ENCODE measurements around the gene GPR157. TPM values are rescaled to one million over a fixed set of nuclear protein-coding genes. Genes with fewer than 3 reads are reported as not detected.

The GPR157 gene
- total RNA-seq, 4 donors from 2014 or later = 3.3 to 208 (median 10.4) TPM

GRCh38 chr1:9118186-9118585 lies 10.7 kb downstream of the GPR157 start:
- DNase-seq = no peak
- H3K36me3 ChIP-seq = no peaks in the 10 kb centered on the region

GRCh38 chr1:9115351-9116205 lies 13.3 kb downstream of the GPR157 start:
- no peak for TF ChIP-seq CTCF (IDR thresholded peaks at IDR 0.05)
- TF ChIP-seq POLR2A (IDR thresholded peaks at IDR 0.05) = no peak
- no peaks in the 10 kb centered on the region for H3K27me3 ChIP-seq
- H3K27ac ChIP-seq = no peak overlapping the region
- no peaks in the 10 kb centered on the region for H3K9me3 ChIP-seq
- no peak overlapping the region for H3K4me3 ChIP-seq
- peaks cover 0 to 3% (median 0%) of the 10 kb centered on the region in 3 donors for H3K36me3 ChIP-seq
- peaks cover 0 to 17% (median 0%) of the 10 kb centered on the region in 4 donors for H3K4me1 ChIP-seq
- no peak for DNase-seq

More at GRCh38 chr1:9118186-9118585, 10.7 kb downstream of the GPR157 start:
- Histone ChIP-seq H3K27me3 (no peaks in the 10 kb centered on the region), H3K4me3 (no peak overlapping the region), H3K27ac (no peak overlapping the region), H3K9me3 (no peaks in the 10 kb centered on the region), H3K4me1 (peaks cover 0 to 6% (median 2%) of the 10 kb centered on the region in 4 donors)
- TF ChIP-seq POLR2A (IDR thresholded peaks at IDR 0.05) = no peak
- TF ChIP-seq CTCF (IDR thresholded peaks at IDR 0.05) = no peak

- DNase-seq = peak in 1 of 3 donors; percentile 49
- no peaks in the 10 kb centered on the region for H3K9me3 ChIP-seq
- TF ChIP-seq CTCF (IDR thresholded peaks at IDR 0.05) = no peak
- no peak for TF ChIP-seq POLR2A (IDR thresholded peaks at IDR 0.05)
- peaks cover 0 to 18% (median 0%) of the 10 kb centered on the region in 4 donors for H3K4me1 ChIP-seq
- H3K27me3 ChIP-seq = no peaks in the 10 kb centered on the region
- peak overlapping the region in 2 of 4 donors; percentile 38 to 45 for H3K27ac ChIP-seq
- H3K4me3 ChIP-seq = no peak overlapping the region
- peaks cover 0 to 5% (median 0%) of the 10 kb centered on the region in 3 donors for H3K36me3 ChIP-seq
These were observed 15.7 kb downstream of the GPR157 start for GRCh38 chr1:9112961-9113880.

GRCh38 chr1:9111957-9112356 lies 16.9 kb downstream of the GPR157 start:
- peak in 1 of 3 donors; percentile 45 for DNase-seq
- no peaks in the 10 kb centered on the region for H3K27me3 ChIP-seq

More at GRCh38 chr1:9111957-9112356, 16.9 kb downstream of the GPR157 start:
- Histone ChIP-seq H3K4me1 (peaks cover 0 to 18% (median 0%) of the 10 kb centered on the region in 4 donors), H3K36me3 (peaks cover 0 to 9% (median 0%) of the 10 kb centered on the region in 3 donors), H3K27ac (no peak overlapping the region), H3K4me3 (no peak overlapping the region), H3K9me3 (no peaks in the 10 kb centered on the region)
- TF ChIP-seq CTCF (IDR thresholded peaks at IDR 0.05) = no peak
- TF ChIP-seq POLR2A (IDR thresholded peaks at IDR 0.05) = no peak

Data from Peyer's patch (tissue), 4 donors.